Measurements from ENCODE around the gene L3HYPDH. TPM values are rescaled to one million over a fixed set of nuclear protein-coding genes. Genes with fewer than 3 reads are reported as not detected.

L3HYPDH gene
- total and polyA plus RNA-seq, 2 of the 13 experiments (the other 11 are each of a cell fraction or from before 2014, with no cell fraction given) = 30.5 to 36.6 TPM

GRCh38 chr14:59464486-59465315 is 19.5 kb downstream of the L3HYPDH start (continued):
- TF ChIP-seq KDM1A (CRISPR knock-in tag; IDR thresholded peaks at IDR 0.05) (no peak), MAFF (IDR thresholded peaks at IDR 0.05; ENCODE audit: low read depth, low read length) (no peak), TBP (CRISPR knock-in tag; IDR thresholded peaks at IDR 0.05) (no peak), RFX5 (IDR thresholded peaks at IDR 0.05; ENCODE audit: low read depth, low read length) (no peak), CCAR2 (optimal IDR thresholded peaks at IDR 0.05; ENCODE audit: low read depth, low read length) (no peak), ZNF747 (CRISPR knock-in tag; IDR thresholded peaks at IDR 0.05; ENCODE audit: borderline replicate concordance) (no peak), ZNF816 (CRISPR knock-in tag; IDR thresholded peaks at IDR 0.05; ENCODE audit: borderline replicate concordance) (no peak), ZNF557 (CRISPR knock-in tag; IDR thresholded peaks at IDR 0.05) (no peak), RCOR2 (CRISPR knock-in tag; IDR thresholded peaks at IDR 0.05) (no peak), ZNF703 (CRISPR knock-in tag; IDR thresholded peaks at IDR 0.05; ENCODE audit: borderline replicate concordance) (no peak), ZBTB37 (CRISPR knock-in tag; IDR thresholded peaks at IDR 0.05) (no peak)
- TF ChIP-seq, protein P1, sequence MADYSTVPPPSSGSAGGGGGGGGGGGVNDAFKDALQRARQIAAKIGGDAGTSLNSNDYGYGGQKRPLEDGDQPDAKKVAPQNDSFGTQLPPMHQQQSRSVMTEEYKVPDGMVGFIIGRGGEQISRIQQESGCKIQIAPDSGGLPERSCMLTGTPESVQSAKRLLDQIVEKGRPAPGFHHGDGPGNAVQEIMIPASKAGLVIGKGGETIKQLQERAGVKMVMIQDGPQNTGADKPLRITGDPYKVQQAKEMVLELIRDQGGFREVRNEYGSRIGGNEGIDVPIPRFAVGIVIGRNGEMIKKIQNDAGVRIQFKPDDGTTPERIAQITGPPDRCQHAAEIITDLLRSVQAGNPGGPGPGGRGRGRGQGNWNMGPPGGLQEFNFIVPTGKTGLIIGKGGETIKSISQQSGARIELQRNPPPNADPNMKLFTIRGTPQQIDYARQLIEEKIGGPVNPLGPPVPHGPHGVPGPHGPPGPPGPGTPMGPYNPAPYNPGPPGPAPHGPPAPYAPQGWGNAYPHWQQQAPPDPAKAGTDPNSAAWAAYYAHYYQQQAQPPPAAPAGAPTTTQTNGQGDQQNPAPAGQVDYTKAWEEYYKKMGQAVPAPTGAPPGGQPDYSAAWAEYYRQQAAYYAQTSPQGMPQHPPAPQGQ (CRISPR knock-in tag; IDR thresholded peaks at IDR 0.05; ENCODE audit: borderline replicate concordance) = no peak
- TF ChIP-seq, protein P2, sequence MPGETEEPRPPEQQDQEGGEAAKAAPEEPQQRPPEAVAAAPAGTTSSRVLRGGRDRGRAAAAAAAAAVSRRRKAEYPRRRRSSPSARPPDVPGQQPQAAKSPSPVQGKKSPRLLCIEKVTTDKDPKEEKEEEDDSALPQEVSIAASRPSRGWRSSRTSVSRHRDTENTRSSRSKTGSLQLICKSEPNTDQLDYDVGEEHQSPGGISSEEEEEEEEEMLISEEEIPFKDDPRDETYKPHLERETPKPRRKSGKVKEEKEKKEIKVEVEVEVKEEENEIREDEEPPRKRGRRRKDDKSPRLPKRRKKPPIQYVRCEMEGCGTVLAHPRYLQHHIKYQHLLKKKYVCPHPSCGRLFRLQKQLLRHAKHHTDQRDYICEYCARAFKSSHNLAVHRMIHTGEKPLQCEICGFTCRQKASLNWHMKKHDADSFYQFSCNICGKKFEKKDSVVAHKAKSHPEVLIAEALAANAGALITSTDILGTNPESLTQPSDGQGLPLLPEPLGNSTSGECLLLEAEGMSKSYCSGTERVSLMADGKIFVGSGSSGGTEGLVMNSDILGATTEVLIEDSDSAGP (CRISPR knock-in tag; IDR thresholded peaks at IDR 0.05; ENCODE audit: borderline replicate concordance) = no peak
- TF ChIP-seq, protein P3, sequence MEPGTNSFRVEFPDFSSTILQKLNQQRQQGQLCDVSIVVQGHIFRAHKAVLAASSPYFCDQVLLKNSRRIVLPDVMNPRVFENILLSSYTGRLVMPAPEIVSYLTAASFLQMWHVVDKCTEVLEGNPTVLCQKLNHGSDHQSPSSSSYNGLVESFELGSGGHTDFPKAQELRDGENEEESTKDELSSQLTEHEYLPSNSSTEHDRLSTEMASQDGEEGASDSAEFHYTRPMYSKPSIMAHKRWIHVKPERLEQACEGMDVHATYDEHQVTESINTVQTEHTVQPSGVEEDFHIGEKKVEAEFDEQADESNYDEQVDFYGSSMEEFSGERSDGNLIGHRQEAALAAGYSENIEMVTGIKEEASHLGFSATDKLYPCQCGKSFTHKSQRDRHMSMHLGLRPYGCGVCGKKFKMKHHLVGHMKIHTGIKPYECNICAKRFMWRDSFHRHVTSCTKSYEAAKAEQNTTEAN (CRISPR knock-in tag; conservative IDR thresholded peaks at IDR 0.05) = no peak
